Raji (cell line): ENCODE results near the gene GTF2H3.

ENCODE experiments used
- POLR2A ChIP-seq: IDR thresholded peaks from 2 replicates; pipeline ENCODE4 v1.6.1; 2011; ENCODE audit warnings: low read depth, low read length, control low read depth; ENCODE audit not compliant: insufficient read depth

GTF2H3 gene

DNA sequence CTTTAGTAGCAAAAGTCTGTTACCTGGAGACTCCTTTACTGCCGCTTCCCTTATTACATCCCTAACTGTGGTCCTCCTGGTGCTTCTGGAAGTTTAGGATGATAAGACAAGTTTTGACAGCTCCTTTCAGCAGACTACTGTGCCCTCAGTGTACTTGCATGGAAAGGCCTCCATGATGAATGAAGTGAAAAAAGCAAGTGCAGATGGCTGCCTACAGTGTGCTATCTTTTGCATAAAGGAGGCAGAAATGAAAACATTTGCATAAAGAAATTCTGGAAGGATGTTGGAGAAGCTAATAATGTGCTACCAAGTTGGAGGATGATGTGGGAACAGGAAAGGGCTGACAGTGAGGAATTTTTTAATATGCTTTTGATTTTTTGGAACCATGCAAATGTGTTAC lies 41.8 kb downstream of the GTF2H3 start:
- TF ChIP-seq POLR2A: no peak

DNA sequence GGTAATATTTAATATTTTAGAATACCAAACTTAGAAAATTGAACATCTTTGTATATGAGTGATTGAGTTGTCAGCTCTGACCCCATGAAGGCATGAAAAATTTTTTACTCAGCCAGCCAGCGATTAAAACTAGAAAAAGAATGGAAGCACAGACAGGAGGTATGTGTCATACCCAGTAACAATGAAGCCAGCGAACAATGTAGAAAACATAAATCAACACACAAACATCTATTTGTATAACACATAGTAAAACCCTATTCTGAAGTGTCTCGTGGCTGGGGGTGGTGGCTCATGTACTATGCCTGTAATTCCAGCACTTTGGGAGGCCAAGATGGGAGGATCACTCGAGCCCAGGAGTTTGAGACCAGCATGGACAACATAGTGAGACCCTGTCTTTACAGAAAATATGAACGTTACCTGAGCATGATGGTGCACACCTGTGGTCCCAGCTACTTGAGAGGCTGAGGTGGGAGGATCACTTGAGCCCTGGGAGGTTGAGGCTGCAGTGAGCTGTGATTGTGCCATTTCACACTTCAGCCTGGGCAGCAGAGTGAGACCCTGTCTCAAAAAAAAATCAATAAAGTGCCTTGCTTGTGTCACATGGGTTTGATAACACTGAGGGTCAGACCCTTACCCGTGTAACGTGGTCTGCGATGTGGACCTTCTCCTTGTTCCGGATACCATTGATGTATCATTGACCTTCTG lies 43.1 kb downstream of the GTF2H3 start:
- no peak for TF ChIP-seq POLR2A

DNA sequence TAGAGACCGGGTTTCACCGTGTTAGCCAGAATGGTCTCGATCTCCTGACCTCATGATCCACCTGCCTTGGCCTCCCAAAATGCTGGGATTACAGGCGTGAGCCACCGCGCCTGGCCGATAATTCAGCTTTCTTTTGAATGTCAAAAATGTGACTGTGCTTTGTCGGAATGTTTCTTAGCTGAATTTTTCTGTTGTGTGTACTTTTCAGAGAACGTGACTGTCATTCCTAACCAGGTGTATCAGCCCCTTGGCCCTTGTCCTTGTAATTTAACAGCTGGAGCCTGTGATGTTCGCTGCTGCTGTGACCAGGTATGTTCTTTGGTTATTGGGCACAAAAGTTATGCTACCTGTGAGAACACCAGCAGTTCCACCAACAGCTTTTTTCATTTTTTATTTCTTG lies 45.4 kb downstream of the GTF2H3 start:
- no peak for TF ChIP-seq POLR2A

DNA sequence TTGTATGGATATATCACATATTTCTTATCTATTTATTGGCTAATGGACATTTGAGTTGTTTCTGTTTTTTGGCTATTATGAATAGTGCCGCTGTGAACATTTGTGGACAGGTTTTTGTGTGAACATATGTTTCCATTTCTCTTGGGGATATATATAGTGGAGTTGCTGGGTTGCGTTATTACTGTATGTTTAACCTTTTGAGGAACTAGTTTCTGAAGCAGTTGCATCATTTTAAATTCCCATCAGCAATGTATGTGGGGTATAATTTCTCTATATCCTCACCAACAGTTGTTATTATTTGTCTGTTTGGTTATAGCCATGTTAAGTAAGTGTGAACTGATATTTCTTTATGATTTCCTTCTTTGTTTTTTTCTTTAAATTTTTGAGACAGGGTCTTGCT lies 48.0 kb downstream of the GTF2H3 start:
- no peak for TF ChIP-seq POLR2A

DNA sequence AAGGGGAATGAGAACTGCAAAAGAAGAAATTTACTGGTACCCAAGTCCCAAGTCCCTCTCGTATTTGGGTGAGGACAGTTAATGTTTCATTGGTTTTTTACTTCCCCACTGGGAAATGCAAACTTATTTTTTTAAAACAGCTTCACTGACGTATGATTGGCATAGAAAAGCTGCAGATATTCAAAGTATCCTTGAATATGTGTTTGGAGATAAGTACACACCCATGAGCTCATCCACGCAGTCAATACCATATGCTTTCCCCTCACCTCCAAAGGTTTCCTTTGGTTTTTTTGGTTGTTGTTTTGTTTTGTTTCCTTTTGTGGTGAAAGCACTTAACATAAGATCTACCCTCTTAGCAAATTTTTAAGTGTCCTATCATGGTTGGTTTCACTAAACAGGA lies 50.3 kb downstream of the GTF2H3 start:
- TF ChIP-seq POLR2A: no peak

DNA sequence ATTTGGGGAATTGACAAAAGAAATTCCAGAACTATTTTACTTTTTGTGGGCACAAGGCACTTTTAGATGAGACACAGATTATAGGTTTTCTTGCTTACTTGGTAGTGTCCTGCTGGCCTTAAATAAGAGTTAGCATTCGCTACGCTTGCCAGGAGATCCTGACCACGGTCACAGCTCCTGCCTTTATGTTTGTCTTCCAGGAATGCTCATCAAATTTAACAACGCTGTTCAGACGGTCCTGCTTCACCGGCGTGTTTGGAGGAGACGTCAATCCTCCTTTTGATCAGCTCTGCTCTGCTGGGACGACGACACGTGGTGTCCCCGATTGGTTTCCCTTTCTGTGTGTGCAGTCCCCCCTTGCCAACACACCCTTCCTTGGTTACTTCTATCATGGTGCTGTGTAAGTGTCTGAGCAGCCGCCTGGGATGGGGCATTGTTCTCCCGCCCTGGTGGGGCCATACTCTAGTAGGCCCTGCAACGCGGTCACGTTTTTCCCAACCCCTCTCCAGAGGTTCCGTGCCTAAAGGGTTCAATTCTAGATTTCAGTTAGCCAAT lies 53.1 kb downstream of the GTF2H3 start:
- no peak for TF ChIP-seq POLR2A

DNA sequence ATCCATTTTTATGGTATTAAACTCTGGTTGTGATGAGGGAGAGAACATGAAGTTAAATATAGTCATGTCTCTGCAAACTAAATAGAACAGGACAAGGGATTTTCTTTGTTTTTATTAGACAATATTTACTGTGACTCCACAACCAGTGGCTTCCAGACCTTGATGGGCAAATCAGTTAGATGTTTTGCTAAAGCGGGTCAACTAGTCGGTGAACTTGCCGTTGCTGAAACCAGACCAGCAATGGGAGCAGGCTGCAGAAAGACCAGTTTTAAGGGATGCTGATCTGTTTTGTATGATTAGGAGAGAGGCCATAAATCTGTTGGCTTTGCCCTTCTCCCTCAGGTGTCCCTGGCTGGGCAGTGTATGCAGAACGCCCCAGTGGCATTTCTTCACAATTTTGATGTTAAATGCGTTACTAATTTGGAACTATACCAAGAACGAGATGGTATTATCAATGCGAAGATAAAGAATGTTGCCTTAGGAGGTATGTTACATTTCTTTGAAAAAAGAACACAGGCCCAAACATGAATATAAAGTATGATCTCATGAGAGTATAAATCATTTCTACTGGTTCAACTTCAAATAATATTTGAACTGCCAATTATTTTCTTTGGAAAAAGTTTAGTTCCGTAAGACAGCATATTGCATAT lies 56.7 kb downstream of the GTF2H3 start:
- no peak for TF ChIP-seq POLR2A

DNA sequence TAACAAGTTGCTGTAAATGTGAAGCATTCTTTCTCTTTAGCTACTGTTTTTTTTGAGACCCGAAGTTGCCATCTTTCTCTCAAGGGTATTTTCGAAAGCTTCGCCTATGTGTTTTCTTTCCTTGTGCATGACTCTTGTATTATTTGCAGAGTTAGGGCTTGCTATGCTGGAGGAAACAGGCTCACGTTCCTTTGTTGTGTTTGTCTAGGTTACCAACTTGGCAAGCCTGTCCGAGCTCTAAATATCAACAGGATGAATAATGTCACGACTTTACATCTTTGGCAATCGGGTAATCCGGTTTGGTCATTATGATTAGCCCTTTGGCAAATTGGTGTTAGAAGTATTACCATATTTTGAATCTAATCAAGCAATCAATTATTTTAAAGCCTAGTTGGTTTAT lies 62.6 kb downstream of the GTF2H3 start:
- TF ChIP-seq POLR2A: no peak

DNA sequence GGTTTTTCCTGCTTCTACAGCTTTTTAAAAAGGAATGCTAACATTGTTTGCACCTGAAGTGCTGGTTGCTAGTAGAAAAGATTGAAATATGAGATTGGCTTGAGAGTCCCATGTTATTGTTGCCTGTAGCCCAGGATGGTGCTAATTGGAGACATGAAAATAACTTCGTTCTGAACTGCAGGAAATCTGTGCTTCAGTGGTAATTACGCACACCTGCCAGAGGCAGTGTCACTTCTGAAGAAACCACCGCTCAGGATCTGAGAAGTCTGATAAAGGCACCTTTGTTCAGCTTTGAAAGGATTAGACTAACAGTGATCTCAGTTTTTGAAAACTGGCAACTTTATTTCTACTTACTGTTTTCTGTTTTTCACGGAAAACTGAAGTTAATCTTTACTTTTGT lies 63.0 kb downstream of the GTF2H3 start:
- TF ChIP-seq POLR2A: no peak

DNA sequence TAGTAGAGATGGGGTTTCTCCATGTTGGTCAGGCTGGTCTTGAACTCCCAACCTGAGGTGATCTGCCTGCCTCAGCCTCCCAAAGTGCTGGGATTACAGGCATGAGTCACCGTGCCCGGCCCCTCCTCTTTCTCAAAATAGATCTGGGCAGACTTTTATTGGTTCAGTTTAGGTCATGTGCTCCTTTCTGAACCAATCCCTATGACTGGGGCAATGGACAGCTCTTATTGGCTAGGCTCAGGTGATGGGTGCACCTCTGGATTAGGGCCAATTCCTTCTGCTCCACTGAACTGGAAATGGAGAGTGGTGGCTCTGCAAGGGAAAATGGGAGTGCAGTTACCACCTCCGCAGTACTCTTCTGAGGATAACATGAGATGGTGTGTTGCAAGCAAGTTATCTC lies 72.3 kb downstream of the GTF2H3 start:
- no peak for TF ChIP-seq POLR2A

DNA sequence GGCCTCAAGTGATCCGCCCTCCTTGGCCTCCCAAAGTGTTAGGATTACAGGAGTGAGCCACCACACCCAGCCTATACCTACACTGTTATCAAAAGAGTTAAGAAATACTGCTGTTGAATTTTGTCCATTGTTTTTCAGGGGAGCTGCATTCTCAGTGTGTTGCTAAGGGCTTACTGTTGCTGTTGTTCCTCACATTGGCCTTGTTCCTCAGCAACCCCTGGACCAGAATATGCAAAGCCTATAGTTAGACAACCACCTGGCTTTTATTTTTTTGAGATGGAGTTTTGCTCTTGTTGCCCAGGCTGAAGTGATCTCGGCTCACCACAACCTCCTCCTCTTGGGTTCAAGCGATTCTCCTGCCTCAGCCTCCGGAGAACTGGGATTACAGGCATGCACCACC lies 73.8 kb downstream of the GTF2H3 start:
- no peak for TF ChIP-seq POLR2A
